GM21619 (cell line): ENCODE data around the gene CXCL16.
"Not testable (repeated sequence)": the region's sequence is repeated elsewhere in the genome, so short reads cannot be mapped to it uniquely, and the experiment has no call there.

Source experiments
- ATAC-seq: cut with Tn5 transposase; IDR thresholded peaks from one replicate; pipeline ENCODE4 v1.9.1; 2021; ENCODE audit not compliant: unreplicated experiment

The CXCL16 gene

DNA sequence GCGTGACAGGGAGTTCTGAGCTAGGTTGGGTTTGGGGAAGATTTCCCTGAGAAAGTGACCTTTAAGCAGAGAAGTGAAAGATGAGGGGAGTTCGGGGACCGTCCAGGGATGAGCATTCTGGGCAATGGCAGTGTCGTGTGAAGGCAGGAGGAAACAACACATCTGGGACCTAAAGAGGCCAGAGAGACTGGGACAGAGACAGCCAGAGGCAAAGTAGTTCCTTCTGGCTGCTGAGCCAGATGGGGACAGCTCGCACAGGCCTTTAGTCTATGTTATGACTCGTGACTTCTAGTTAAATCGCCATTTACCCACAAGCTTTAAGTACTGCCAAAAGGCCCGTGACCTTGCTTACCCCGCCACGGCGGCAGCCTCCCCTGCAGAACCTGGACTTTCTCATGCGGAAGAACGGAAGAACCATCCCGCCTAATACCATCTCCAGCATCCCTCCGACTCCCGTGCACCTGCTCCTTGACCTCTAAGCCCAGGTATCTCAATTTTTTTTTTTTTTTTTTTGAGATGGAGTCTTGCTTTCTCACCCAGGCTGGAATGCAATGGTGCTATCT, 17.0 kb downstream of the CXCL16 start:
- no peak for ATAC-seq

- ATAC-seq: no peak
Observed at GRCh38 chr17:4721203-4722135, 18.3 kb downstream of the CXCL16 start.

- ATAC-seq: no peak
Observed at GRCh38 chr17:4720787-4721186, 18.9 kb downstream of the CXCL16 start.

- ATAC-seq: no peak
Observed at GRCh38 chr17:4719684-4720221, 20.0 kb downstream of the CXCL16 start.

GRCh38 chr17:4719146-4719545, 20.6 kb downstream of the CXCL16 start:
- ATAC-seq: no peak

GRCh38 chr17:4718276-4718675, 21.5 kb downstream of the CXCL16 start:
- no peak for ATAC-seq

GRCh38 chr17:4717791-4718190, 21.9 kb downstream of the CXCL16 start:
- no peak for ATAC-seq

DNA sequence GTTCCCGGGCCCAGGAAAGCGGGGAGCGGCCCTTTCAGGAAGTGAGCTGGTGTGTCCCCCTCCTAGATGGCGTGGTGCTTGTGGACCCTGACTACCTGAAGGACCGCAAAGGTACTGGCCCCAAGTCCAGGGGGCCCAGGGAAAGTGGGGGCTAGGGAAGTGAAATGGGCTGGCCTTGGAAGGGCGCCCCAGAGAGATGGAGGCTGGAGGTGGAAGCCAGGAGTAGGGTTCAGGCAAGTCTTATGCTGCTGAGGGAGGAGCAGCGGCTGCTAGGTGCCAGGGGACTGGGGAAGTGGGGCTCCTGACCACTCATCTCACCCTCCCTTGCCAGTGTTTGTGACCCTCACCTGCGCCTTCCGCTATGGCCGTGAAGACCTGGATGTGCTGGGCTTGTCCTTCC, 23.6 kb downstream of the CXCL16 start:
- no peak for ATAC-seq

GRCh38 chr17:4715063-4715744, 24.5 kb downstream of the CXCL16 start:
- no peak for ATAC-seq

DNA sequence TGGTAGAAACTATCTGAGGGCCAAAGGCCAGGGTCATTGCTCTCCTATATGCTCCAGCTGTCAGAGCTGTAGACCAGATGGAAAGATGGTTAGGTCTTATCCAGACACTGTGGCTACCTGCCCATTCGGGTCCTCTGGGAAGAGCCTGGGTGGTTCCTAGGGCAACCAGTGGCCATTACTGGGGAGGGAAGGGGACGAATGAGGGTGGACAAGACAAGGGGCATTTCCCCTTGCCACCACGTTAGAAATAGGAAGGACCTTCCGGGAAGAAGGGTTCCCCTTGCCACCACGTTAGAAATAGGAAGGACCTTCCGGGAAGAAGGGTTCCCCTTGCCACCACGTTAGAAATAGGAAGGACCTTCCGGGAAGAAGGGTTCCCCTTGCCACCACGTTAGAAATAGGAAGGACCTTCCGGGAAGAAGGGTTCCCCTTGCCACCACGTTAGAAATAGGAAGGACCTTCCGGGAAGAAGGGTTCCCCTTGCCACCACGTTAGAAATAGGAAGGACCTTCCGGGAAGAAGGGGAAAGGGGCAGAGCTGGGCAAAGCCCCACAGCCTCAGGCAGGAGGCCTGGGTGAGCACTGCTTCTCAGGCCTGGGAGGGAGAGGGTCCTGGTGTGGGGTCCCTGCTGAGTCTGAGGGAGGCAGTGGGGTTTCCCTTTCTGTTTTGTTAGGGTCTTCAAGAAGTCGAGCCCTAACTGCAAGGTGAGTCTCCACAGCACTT, 25.2 kb downstream of the CXCL16 start:
- not testable (repeated sequence) for ATAC-seq

DNA sequence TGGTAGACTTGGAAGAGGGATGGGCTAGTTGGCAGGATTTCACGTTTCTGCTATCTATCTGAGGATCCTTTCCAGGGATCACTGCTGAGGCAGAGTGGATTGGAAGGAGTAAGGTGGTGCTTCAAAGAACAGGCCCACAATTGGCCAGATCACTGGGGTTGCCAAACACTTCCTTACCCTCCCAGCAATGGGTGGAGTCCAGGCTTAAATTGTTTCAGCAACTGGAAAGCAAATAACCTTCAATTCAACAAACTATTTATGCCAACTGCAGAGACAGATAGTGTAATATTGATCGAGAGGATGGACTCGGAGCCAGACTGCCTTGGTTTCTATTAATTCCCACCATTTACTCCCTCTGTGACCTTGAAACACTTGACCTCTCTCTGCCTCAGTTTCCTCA, 27.2 kb downstream of the CXCL16 start:
- ATAC-seq: no peak

GRCh38 chr17:4711661-4712181, 28.0 kb downstream of the CXCL16 start:
- no peak for ATAC-seq

GRCh38 chr17:4710693-4711634, 28.8 kb downstream of the CXCL16 start:
- peak; percentile 3 for ATAC-seq

DNA sequence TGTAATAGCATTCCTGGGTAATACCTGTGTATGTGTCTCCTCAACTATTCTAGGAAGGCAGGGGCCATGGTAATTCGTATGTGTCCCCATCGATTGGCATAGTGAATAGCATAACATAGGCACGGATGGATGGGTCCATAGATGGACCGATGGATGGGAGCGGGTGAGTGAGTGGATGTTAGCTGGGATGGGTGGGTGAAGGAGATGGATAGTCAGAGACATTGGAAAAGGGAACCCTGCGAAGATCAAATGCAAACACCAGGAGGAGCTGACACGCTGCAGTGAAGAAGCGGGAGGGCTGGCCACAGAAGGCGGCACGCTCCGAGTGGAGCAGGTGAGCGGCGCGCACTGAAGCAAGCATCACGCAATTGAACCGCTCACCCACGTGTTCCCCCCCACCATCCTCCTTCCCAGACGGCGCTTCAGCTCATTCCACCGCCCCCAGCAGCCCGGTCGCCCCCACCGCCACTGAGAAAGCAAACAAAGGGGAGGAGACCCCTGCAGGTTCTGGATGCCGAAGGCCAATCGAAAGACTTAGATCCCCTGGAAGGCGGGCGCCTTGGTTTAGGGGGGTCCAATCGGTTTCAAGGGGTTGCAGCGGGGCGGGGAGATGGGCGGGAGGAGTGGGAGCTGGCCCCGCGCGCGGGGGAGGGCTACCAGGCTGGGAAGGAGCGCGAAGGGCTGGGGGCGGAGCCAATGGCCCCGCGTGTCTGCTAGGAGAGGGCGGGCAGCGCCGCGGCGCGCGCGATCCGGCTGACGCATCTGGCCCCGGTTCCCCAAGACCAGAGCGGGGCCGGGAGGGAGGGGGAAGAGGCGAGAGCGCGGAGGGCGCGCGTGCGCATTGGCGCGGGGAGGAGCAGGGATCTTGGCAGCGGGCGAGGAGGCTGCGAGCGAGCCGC, 29.7 kb downstream of the CXCL16 start, which contains the start of gene ARRB2:
Gene ARRB2, plus strand, starts transcription at position 839 of the 899 bp plus-strand sequence. CDS start 90 bp downstream, outside the sequence.
- ATAC-seq: peak; percentile 67

DNA sequence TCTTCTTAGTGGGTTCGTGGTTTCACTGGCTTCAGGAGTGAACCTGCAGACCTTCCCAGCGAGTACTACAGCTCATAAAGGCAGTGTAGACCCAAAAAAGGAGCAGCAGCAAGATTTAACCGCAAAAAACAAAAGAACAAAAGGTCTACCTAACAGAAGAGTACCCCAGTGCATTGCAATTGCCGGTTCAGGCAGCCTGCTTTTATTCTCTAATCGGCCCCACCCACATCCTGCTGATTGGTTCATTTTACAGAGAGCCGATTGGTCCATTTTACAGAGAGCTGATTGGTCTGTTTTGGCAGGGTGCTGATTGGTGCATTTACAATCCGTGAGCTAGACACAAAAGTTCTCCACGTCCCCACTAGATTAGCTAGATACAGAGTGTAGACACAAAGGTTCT, 31.3 kb downstream of the CXCL16 start:
- ATAC-seq: no peak

DNA sequence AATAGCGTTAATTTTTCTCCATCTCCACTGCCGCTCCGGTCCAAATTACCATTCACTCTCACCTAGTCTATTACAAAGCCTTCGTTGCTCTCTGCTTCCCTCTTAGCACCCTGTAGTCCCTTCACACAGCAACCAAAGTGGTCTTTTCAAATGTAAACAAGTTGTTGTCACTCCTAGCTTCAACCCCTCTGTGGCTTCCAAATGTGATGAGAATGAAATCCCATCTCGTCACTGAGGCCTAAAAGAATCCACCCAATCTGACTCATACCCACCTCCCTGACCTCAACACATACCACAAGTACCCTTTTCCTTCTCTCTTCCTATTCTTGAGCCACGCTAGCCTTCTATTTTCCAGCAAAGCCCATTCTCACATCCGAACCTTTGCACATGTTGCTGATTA, 33.6 kb downstream of the CXCL16 start:
- ATAC-seq: no peak

- ATAC-seq: no peak
Observed at GRCh38 chr17:4704991-4705390, 34.7 kb downstream of the CXCL16 start.

- not testable (repeated sequence) for ATAC-seq
Observed at GRCh38 chr17:4704574-4704907, 35.2 kb downstream of the CXCL16 start.

GRCh38 chr17:4703330-4703691, 36.4 kb downstream of the CXCL16 start:
- no peak for ATAC-seq
